GM12865 (cell line): ENCODE results near the gene PIWIL1.

Source experiments
- DNase-seq: peaks from one replicate; pipeline ENCODE4 v3.0.0; 2010; ENCODE audit warnings: low read depth
- H3K4me3 ChIP-seq: 2 replicates; pipeline ENCODE4 v1.5.1; 2011; ENCODE audit warnings: mild to moderate bottlenecking, low read depth, low read length, control low read depth
- TF ChIP-seq, protein P1 (sequence below): IDR thresholded peaks from 2 replicates; pipeline ENCODE4 v1.5.1; 2011; ENCODE audit warnings: low read length, control low read depth, low read depth, inconsistent platforms; ENCODE audit not compliant: insufficient read depth; ENCODE audit errors: missing control alignments

Gene PIWIL1

DNA sequence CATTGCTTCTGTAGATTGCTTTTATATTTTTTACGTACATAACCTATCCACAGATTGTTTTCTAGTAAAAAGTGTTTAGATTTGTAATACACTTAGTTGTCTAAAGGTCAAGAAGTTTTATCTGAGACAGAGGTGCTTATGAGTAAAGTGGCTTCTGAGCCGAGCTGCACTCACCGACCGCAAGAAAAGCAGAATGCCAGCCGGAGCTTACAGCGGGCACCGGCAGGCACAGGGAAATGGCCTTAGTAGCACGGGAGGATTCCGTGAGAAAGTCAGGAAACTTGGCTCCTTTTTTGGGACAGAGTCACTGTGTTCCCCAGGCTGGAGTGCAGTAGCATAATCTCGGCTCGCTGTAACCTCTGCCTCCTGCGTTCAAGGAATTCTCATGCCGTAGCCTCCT, 29.8 kb downstream of the PIWIL1 start:
- TF ChIP-seq, protein P1, sequence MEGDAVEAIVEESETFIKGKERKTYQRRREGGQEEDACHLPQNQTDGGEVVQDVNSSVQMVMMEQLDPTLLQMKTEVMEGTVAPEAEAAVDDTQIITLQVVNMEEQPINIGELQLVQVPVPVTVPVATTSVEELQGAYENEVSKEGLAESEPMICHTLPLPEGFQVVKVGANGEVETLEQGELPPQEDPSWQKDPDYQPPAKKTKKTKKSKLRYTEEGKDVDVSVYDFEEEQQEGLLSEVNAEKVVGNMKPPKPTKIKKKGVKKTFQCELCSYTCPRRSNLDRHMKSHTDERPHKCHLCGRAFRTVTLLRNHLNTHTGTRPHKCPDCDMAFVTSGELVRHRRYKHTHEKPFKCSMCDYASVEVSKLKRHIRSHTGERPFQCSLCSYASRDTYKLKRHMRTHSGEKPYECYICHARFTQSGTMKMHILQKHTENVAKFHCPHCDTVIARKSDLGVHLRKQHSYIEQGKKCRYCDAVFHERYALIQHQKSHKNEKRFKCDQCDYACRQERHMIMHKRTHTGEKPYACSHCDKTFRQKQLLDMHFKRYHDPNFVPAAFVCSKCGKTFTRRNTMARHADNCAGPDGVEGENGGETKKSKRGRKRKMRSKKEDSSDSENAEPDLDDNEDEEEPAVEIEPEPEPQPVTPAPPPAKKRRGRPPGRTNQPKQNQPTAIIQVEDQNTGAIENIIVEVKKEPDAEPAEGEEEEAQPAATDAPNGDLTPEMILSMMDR, result no peak
- H3K4me3 ChIP-seq, result no peak overlapping the region
- no peak for DNase-seq

- no peak overlapping the region for H3K4me3 ChIP-seq
- TF ChIP-seq, protein P1, result no peak
- no peak for DNase-seq
Measured at GRCh38 chr12:130369816-130370215, 32.1 kb downstream of the PIWIL1 start.

- H3K4me3 ChIP-seq, result no peak overlapping the region
- TF ChIP-seq, protein P1, result no peak
- DNase-seq, result no peak
Measured at GRCh38 chr12:130371296-130371695, 33.6 kb downstream of the PIWIL1 start.

DNA sequence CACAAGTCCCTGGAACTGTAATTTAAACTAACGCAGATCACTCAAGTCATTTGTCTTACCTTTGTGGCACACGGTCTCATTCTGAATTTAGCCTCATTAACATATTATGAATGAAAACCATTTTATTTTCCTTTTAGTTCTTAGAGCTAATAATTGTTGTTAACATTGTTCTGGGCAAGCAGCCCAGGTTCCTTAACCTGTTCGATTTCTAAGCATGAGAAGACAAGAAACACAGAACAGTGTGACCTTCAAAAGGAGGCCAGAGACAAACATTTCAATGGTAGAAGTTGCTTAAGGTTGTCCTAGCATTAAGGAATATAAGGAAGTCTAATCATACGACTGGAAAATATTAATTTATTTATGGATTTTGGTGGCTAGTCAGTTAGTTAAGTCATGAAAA, 35.2 kb downstream of the PIWIL1 start:
- TF ChIP-seq, protein P1, result no peak
- DNase-seq, result no peak

DNA sequence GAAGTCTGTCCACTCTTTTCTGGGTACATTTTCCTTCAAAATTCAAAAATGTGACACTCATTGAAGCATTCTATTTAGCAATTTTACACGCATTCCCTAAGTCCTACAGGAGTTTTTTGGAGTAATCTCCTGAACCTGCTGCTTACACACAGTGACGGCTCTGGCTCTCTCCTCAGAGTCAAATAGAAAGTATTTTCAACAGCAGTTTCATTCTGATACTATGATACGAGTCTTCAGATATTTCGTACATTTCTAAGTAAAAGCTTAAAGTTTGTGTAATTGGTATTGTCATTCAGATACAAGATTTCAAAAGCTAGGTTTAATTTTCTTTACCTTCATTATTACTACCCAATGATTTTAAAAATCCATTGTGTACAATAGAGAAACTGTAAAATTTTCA, 36.4 kb downstream of the PIWIL1 start:
- TF ChIP-seq, protein P1, result no peak
- no peak overlapping the region for H3K4me3 ChIP-seq
- DNase-seq, result no peak

More for the DNA sequence above, 35.2 kb downstream of the PIWIL1 start:
- H3K4me3 ChIP-seq, result no peak overlapping the region

GRCh38 chr12:130375296-130376287, 37.9 kb downstream of the PIWIL1 start:
- no peak for DNase-seq
- TF ChIP-seq, protein P1, result no peak
- H3K4me3 ChIP-seq, result no peak overlapping the region
